ENCODE measurements around the gene ZC3H7B.
"Not testable (repeated sequence)": the region's sequence is repeated elsewhere in the genome, so short reads cannot be mapped to it uniquely, and the experiment has no call there.

ZC3H7B gene

GRCh38 chr22:41285820-41286638, 15.3 kb upstream of the ZC3H7B start, which contains the start of gene RANGAP1:
RANGAP1 (minus strand) TSS chr22:41286187; CDS start chr22:41281044, 5,143 bp downstream.
- DNase-seq, result peak; percentile 99

GRCh38 chr22:41286639-41287091, 14.7 kb upstream of the ZC3H7B start:
- DNase-seq, result no peak

- no peak for DNase-seq
These were observed 12.9 kb upstream of the ZC3H7B start for GRCh38 chr22:41288245-41288946.

- no peak for DNase-seq
These were observed 11.7 kb upstream of the ZC3H7B start for GRCh38 chr22:41289671-41290070.

- DNase-seq, result no peak
These were observed 10.8 kb upstream of the ZC3H7B start for GRCh38 chr22:41290262-41291221.

GRCh38 chr22:41294816-41295215, 6.5 kb upstream of the ZC3H7B start:
- not testable (repeated sequence) for DNase-seq

- no peak for DNase-seq
These were observed 4.3 kb upstream of the ZC3H7B start for GRCh38 chr22:41296826-41297667.

GRCh38 chr22:41300661-41301060, 664 bp upstream of the ZC3H7B start:
- DNase-seq, result no peak

GRCh38 chr22:41302021-41302767, 869 bp downstream of the ZC3H7B start:
- no peak for DNase-seq

GRCh38 chr22:41302811-41303210, 1.5 kb downstream of the ZC3H7B start:
- no peak for DNase-seq

GRCh38 chr22:41305646-41306045, 4.3 kb downstream of the ZC3H7B start:
- no peak for DNase-seq

GRCh38 chr22:41308054-41308453, 6.7 kb downstream of the ZC3H7B start:
- no peak for DNase-seq

- no peak for DNase-seq
These were observed 7.2 kb downstream of the ZC3H7B start for GRCh38 chr22:41308544-41308947.

GRCh38 chr22:41310336-41310735, 9.0 kb downstream of the ZC3H7B start:
- no peak for DNase-seq

- no peak for DNase-seq
These were observed 10.2 kb downstream of the ZC3H7B start for GRCh38 chr22:41311487-41311886.

GRCh38 chr22:41314821-41315220, 13.5 kb downstream of the ZC3H7B start:
- DNase-seq, result no peak

- no peak for DNase-seq
These were observed 14.3 kb downstream of the ZC3H7B start for GRCh38 chr22:41315586-41315985.

- no peak for DNase-seq
These were observed 19.3 kb downstream of the ZC3H7B start for GRCh38 chr22:41320416-41321240.

GRCh38 chr22:41324821-41325528, 23.6 kb downstream of the ZC3H7B start:
- DNase-seq, result no peak

- no peak for DNase-seq
These were observed 25.8 kb downstream of the ZC3H7B start for GRCh38 chr22:41327124-41327523.
